HCT116 (cell line): ENCODE data around the gene RXFP2. TPM values are rescaled to one million over a fixed set of nuclear protein-coding genes. Genes with fewer than 3 reads are reported as not detected.

ENCODE experiments used
- ATAC-seq: fragments of 200-7000 bp; cut with Tn5 transposase; 2 replicates; pipeline ENCODE4 v1.9.1; 2020; ENCODE audit warnings: mild to moderate bottlenecking, moderate library complexity
- BruUV-seq: library from RNA; stranded (reverse); fragments of 400-500 nt; replicated peaks from 2 replicates; lab custom pipeline; 2021; lab: Mats Ljungman, UMichigan
- CTCF ChIA-PET: fragments of 300-600 bp; sonication (Branson Sonifier 250); formaldehyde crosslinking; loops from one replicate; lab custom pipeline; 2021; ENCODE audit warnings: antibody characterized with exemption; lab: Charles Lee
- POLR2A ChIA-PET: fragments of 300-600, 350-600 bp; sonication (Branson Sonifier 250); formaldehyde crosslinking; loops from one replicate; lab custom pipeline; 2021; ENCODE audit warnings: antibody characterized with exemption; lab: Charles Lee
- RAD21 ChIA-PET, 2 experiments: fragments of 300-600 bp; sonication (Branson Sonifier 250); formaldehyde crosslinking; loops; one replicate each; lab custom pipeline; 2023; ENCODE audit warnings: low total read pairs in 2 of 2; ENCODE audit not compliant: uncharacterized antibody in 2 of 2, unreplicated experiment in 2 of 2, low non-redundant PET in 1 of 2; lab: Charles Lee
- DNase-seq: peaks from one replicate; pipeline ENCODE4 v3.0.0-alpha.2; 2010; ENCODE audit warnings: low read depth, low spot score
- H2AFZ ChIP-seq: fragments of 200-600 bp; shearing (Covaris generic), sonication (generic); 2 replicates; pipeline ENCODE4 v1.6.1; 2017; ENCODE audit warnings: low read depth, mixed run types, mixed read lengths, antibody characterized with exemption, low read length; ENCODE audit not compliant: poor library complexity, severe bottlenecking
- H3K27ac ChIP-seq: 2 replicates; pipeline ENCODE4 v1.5.1; 2012; ENCODE audit warnings: low read depth, low read length
- H3K27me3 ChIP-seq: fragments of 200-600 bp; sonication (generic); 2 replicates; pipeline ENCODE4 v1.6.1; 2016; ENCODE audit warnings: mixed run types, low read length, mixed read lengths; ENCODE audit not compliant: insufficient read depth
- H3K36me3 ChIP-seq, 2 experiments: fragments of 200-500 bp in 1 of 2; fragments of 200-600 bp in 1 of 2; sonication (Bioruptor generic) in 1 of 2; sonication (generic) in 1 of 2; 2 replicates each; pipeline versions ENCODE4 v1.5.1 to v1.6.1; 2014 to 2016; ENCODE audit warnings: low read length in 2 of 2, inconsistent platforms in 1 of 2, mixed read lengths in 1 of 2, mixed run types in 1 of 2; ENCODE audit not compliant: insufficient read depth in 2 of 2, control insufficient read depth in 1 of 2
- H3K4me1 ChIP-seq, 2 experiments: fragments of 200-600 bp in 1 of 2; sonication (generic) in 1 of 2; 2 replicates each; pipeline versions ENCODE4 v1.5.1 to v1.6.1; 2012 to 2017; ENCODE audit warnings: low read length in 2 of 2, inconsistent platforms in 1 of 2, mild to moderate bottlenecking in 1 of 2, mixed read lengths in 1 of 2, mixed run types in 1 of 2, moderate library complexity in 1 of 2; ENCODE audit not compliant: insufficient read depth in 2 of 2, control insufficient read depth in 1 of 2
- H3K4me2 ChIP-seq: fragments of 200-600 bp; sonication (generic); 2 replicates; pipeline ENCODE4 v1.6.1; 2017; ENCODE audit warnings: mixed run types, low read length, mixed read lengths
- H3K4me3 ChIP-seq, 2 experiments: fragments of 200-600 bp in 1 of 2; sonication (generic) in 1 of 2; replicated peaks in 1 of 2; 2 replicates each; pipeline ENCODE4 v1.5.1; 2011 to 2016; ENCODE audit warnings: low read length in 2 of 2, control low read depth in 1 of 2, low read depth in 1 of 2, mild to moderate bottlenecking in 1 of 2, mixed read lengths in 1 of 2, mixed run types in 1 of 2
- H3K79me2 ChIP-seq: fragments of 200-600 bp; sonication (generic); 2 replicates; pipeline ENCODE4 v1.6.1; 2017; ENCODE audit warnings: mild to moderate bottlenecking, mixed run types, low read length, moderate library complexity, mixed read lengths; ENCODE audit not compliant: insufficient read depth
- H3K9ac ChIP-seq: fragments of 200-600 bp; sonication (generic); 2 replicates; pipeline ENCODE4 v1.6.1; 2016; ENCODE audit warnings: low read length, mixed read lengths
- H3K9me2 ChIP-seq: fragments of 200-600 bp; sonication (generic), shearing (Covaris generic); 2 replicates; pipeline ENCODE4 v1.6.1; 2017; ENCODE audit warnings: mixed run types, mild to moderate bottlenecking, moderate library complexity; ENCODE audit not compliant: insufficient read depth
- H3K9me3 ChIP-seq, 2 experiments: fragments of 200-500 bp in 1 of 2; fragments of 200-600 bp in 1 of 2; sonication (Bioruptor generic) in 1 of 2; sonication (generic) in 1 of 2; 2 replicates each; pipeline ENCODE4 v1.6.1; 2014 to 2017; ENCODE audit warnings: low read length in 2 of 2, mixed read lengths in 2 of 2, inconsistent platforms in 1 of 2, low read depth in 1 of 2, mild to moderate bottlenecking in 1 of 2, mixed run types in 1 of 2, moderate library complexity in 1 of 2; ENCODE audit not compliant: control insufficient read depth in 1 of 2, insufficient read depth in 1 of 2
- H4K20me1 ChIP-seq: fragments of 200-600 bp; sonication (generic), shearing (Covaris generic); 2 replicates; pipeline ENCODE4 v1.6.1; 2017; ENCODE audit warnings: mixed run types, mild to moderate bottlenecking, moderate library complexity; ENCODE audit not compliant: insufficient read depth
- ATF3 ChIP-seq: IDR thresholded peaks from 2 replicates; pipeline ENCODE4 v1.6.1; 2012
- CEBPB ChIP-seq: IDR thresholded peaks from 2 replicates; pipeline ENCODE4 v1.6.1; 2012; ENCODE audit warnings: low read depth
- CTCF ChIP-seq, 3 experiments: fragments of 200-600 bp in 1 of 3; sonication (generic) in 1 of 3; IDR thresholded peaks in 2 of 3; conservative IDR thresholded peaks in 1 of 3; 2 replicates each; pipeline ENCODE4 v1.5.1; 2012 to 2017; ENCODE audit warnings: low read depth in 2 of 3, low read length in 2 of 3, antibody characterized with exemption in 1 of 3, borderline replicate concordance in 1 of 3, control low read depth in 1 of 3, mild to moderate bottlenecking in 1 of 3, mixed read lengths in 1 of 3, mixed run types in 1 of 3, moderate library complexity in 1 of 3; ENCODE audit not compliant: insufficient read depth in 1 of 3
- EGR1 ChIP-seq: IDR thresholded peaks from 2 replicates; pipeline ENCODE4 v1.6.1; 2012; ENCODE audit warnings: low read depth
- ELF1 ChIP-seq: IDR thresholded peaks from 2 replicates; pipeline ENCODE4 v1.6.1; 2012; ENCODE audit warnings: low read depth, borderline replicate concordance
- EZH2 ChIP-seq: fragments of 200-600 bp; sonication (generic); IDR thresholded peaks from 2 replicates; pipeline ENCODE4 v1.6.1; 2017; ENCODE audit warnings: antibody characterized with exemption, mixed run types
- EZH2phosphoT487 ChIP-seq: fragments of 200-600 bp; IDR thresholded peaks from 2 replicates; pipeline ENCODE4 v1.6.1; 2018; ENCODE audit warnings: antibody characterized with exemption, borderline replicate concordance
- MAX ChIP-seq: IDR thresholded peaks from 2 replicates; pipeline ENCODE4 v1.6.1; 2012
- REST ChIP-seq: IDR thresholded peaks from 2 replicates; pipeline ENCODE4 v1.6.1; 2012; ENCODE audit warnings: low read depth
- SIN3A ChIP-seq: IDR thresholded peaks from 2 replicates; pipeline ENCODE4 v1.6.1; 2012; ENCODE audit warnings: low read depth
- SP1 ChIP-seq: IDR thresholded peaks from 2 replicates; pipeline ENCODE4 v1.6.1; 2012; ENCODE audit warnings: low read depth
- SRF ChIP-seq: IDR thresholded peaks from 2 replicates; pipeline ENCODE4 v1.6.1; 2012; ENCODE audit warnings: low read depth
- TCF7L2 ChIP-seq: IDR thresholded peaks from 2 replicates; pipeline ENCODE4 v1.7.0; 2011; ENCODE audit warnings: borderline replicate concordance, inconsistent platforms; ENCODE audit not compliant: insufficient read depth, insufficient read length; ENCODE audit errors: extremely low read depth
- YY1 ChIP-seq: IDR thresholded peaks from 2 replicates; pipeline ENCODE4 v1.6.1; 2011; ENCODE audit warnings: low read length, low read depth, moderate library complexity, mild to moderate bottlenecking; ENCODE audit not compliant: insufficient replicate concordance; ENCODE audit errors: extremely low read depth
- ZBTB33 ChIP-seq: IDR thresholded peaks from 2 replicates; pipeline ENCODE4 v1.6.1; 2011; ENCODE audit warnings: mild to moderate bottlenecking, low read length, moderate library complexity; ENCODE audit not compliant: insufficient replicate concordance; ENCODE audit errors: extremely low read depth
- ZNF274 ChIP-seq: fragments of 200-500 bp; sonication (Bioruptor generic); IDR thresholded peaks from 2 replicates; pipeline ENCODE4 v1.6.1; 2014; ENCODE audit warnings: mild to moderate bottlenecking, low read depth, low read length, inconsistent platforms
- intact Hi-C: fragments of 100-400 bp; cut with micrococcal nuclease; formaldehyde crosslinking; loops from 2 replicates; pipeline ENCODE4 v1.10.0; 2022
- total RNA-seq: library from RNA; stranded (reverse); gene quantifications from one replicate; pipeline ENCODE4 v1.2.1, GENCODE V29; 2021; ENCODE audit not compliant: unreplicated experiment

The RXFP2 gene
- total RNA-seq, 1 experiment from 2014 or later: not detected

- no peak overlapping the region for H3K27ac ChIP-seq
- H2AFZ ChIP-seq: no peak overlapping the region
- H3K9me2 ChIP-seq: no peaks in the 10 kb centered on the region
- CTCF ChIA-PET: no interaction called here
- no peaks in the 10 kb centered on the region for H3K79me2 ChIP-seq
- H3K9me3 ChIP-seq: no peaks in the 10 kb centered on the region
- no peaks in the 10 kb centered on the region for H4K20me1 ChIP-seq
- no TSS peak for BruUV-seq
- TF ChIP-seq CEBPB: no peak
- no peak for TF ChIP-seq CTCF (IDR thresholded peaks at IDR 0.05 in 2 of 3, conservative IDR thresholded peaks at IDR 0.05 in 1 of 3; ENCODE audit: borderline replicate concordance in 1 of 3, insufficient read depth in 1 of 3, low read depth in 2 of 3, low read length in 2 of 3)
- TF ChIP-seq YY1: no peak
- TF ChIP-seq EGR1: no peak
- no peak for TF ChIP-seq REST
- TF ChIP-seq ZBTB33: no peak
- TF ChIP-seq MAX: no peak
- no peak for TF ChIP-seq ATF3
- TF ChIP-seq SP1: no peak
- no peak for TF ChIP-seq ZNF274
- no peak for TF ChIP-seq ELF1
- no peak for TF ChIP-seq EZH2
- TF ChIP-seq SIN3A: no peak
- TF ChIP-seq EZH2phosphoT487: no peak
- no peak for TF ChIP-seq TCF7L2
- no peak for TF ChIP-seq SRF
- intact Hi-C loops: no loop called here
- peaks cover 68% of the 10 kb centered on the region for H3K27me3 ChIP-seq
- POLR2A ChIA-PET: no interaction called here
- no peak overlapping the region for H3K4me3 ChIP-seq
- no peak overlapping the region for H3K9ac ChIP-seq
- no peak overlapping the region for H3K4me2 ChIP-seq
- ATAC-seq: no peak
- RAD21 ChIA-PET: no interaction called here
- DNase-seq: no peak
- H3K36me3 ChIP-seq: no peaks in the 10 kb centered on the region
- no peaks in the 10 kb centered on the region for H3K4me1 ChIP-seq
Measured at GRCh38 chr13:31775686-31776085, 36.4 kb downstream of the RXFP2 start.
